ENCODE data around the gene PPP1R14C.

- TF ChIP-seq FOS (IDR thresholded peaks at IDR 0.05; ENCODE audit: borderline replicate concordance, insufficient read depth, low read length), result no peak
- no peak for TF ChIP-seq EZH2 (IDR thresholded peaks at IDR 0.05; ENCODE audit: borderline replicate concordance, low read depth, low read length, severe bottlenecking)
- no peak for TF ChIP-seq CTCF (IDR thresholded peaks at IDR 0.05; ENCODE audit: extremely low read depth in 1 of 2, insufficient read depth in 1 of 2, low read depth in 1 of 2, low read length in 2 of 2)
- no peak for TF ChIP-seq MYC (IDR thresholded peaks at IDR 0.05; ENCODE audit: low read depth, low read length)
- no peak for TF ChIP-seq POLR2AphosphoS5 (IDR thresholded peaks at IDR 0.05; ENCODE audit: insufficient read depth, low read depth, low read length)
- TF ChIP-seq POLR2A (IDR thresholded peaks at IDR 0.05; ENCODE audit: low read depth, low read length), result no peak
- TF ChIP-seq MAX (IDR thresholded peaks at IDR 0.05; ENCODE audit: insufficient read depth, insufficient read length), result no peak
- no peak for TF ChIP-seq JUN (IDR thresholded peaks at IDR 0.05; ENCODE audit: borderline replicate concordance, insufficient read depth, insufficient read length, low read depth)
- TF ChIP-seq GATA2 (IDR thresholded peaks at IDR 0.05; ENCODE audit: insufficient read depth, insufficient read length, low read depth, low read length), result no peak
Measured at GRCh38 chr6:150123645-150124044, 19.2 kb upstream of the PPP1R14C start.

Measured in endothelial cell of umbilical vein (primary cell).